GM23248 (cell line): ENCODE data around the gene NALCN. TPM values are rescaled to one million over a fixed set of nuclear protein-coding genes. Genes with fewer than 3 reads are reported as not detected.

Source experiments
- DNase-seq: peaks from one replicate; pipeline ENCODE4 v3.0.0-alpha.2; 2015
- H2AFZ ChIP-seq: fragments of 200-600 bp; sonication (generic); 2 replicates; pipeline ENCODE4 v1.6.1; 2016; ENCODE audit warnings: antibody characterized with exemption
- H3F3A ChIP-seq: fragments of 200-600 bp; sonication (generic); 2 replicates; pipeline ENCODE4 v1.6.1; 2016; ENCODE audit warnings: mild to moderate bottlenecking, antibody characterized with exemption, mixed run types; ENCODE audit not compliant: insufficient read depth
- H3K27ac ChIP-seq: fragments of 200-600 bp; sonication (generic); 2 replicates; pipeline ENCODE4 v1.5.1; 2016; ENCODE audit warnings: mild to moderate bottlenecking
- H3K27me3 ChIP-seq: fragments of 200-600 bp; sonication (generic); replicated peaks from 2 replicates; pipeline ENCODE4 v1.6.1; 2016; ENCODE audit warnings: mild to moderate bottlenecking; ENCODE audit not compliant: insufficient read depth
- H3K36me3 ChIP-seq: fragments of 200-600 bp; sonication (generic); 2 replicates; pipeline ENCODE4 v1.6.1; 2016; ENCODE audit warnings: low read depth, mild to moderate bottlenecking
- H3K4me1 ChIP-seq: fragments of 200-600 bp; sonication (generic); 2 replicates; pipeline ENCODE4 v1.6.1; 2016; ENCODE audit warnings: mild to moderate bottlenecking; ENCODE audit not compliant: insufficient read depth
- H3K4me2 ChIP-seq: fragments of 200-600 bp; sonication (generic); one replicate; pipeline ENCODE4 v1.6.1; 2016; ENCODE audit warnings: mild to moderate bottlenecking; ENCODE audit not compliant: unreplicated experiment
- H3K4me3 ChIP-seq: fragments of 200-600 bp; sonication (generic); 2 replicates; pipeline ENCODE4 v1.5.1; 2016; ENCODE audit warnings: mild to moderate bottlenecking
- H3K79me2 ChIP-seq: fragments of 200-600 bp; sonication (generic); 2 replicates; pipeline ENCODE4 v1.6.1; 2016; ENCODE audit warnings: mild to moderate bottlenecking; ENCODE audit not compliant: insufficient read depth
- H3K9ac ChIP-seq: fragments of 200-600 bp; sonication (generic); 2 replicates; pipeline ENCODE4 v1.6.1; 2016; ENCODE audit warnings: mild to moderate bottlenecking
- H3K9me2 ChIP-seq: fragments of 200-600 bp; sonication (generic); 2 replicates; pipeline ENCODE4 v1.6.1; 2016; ENCODE audit warnings: mixed run types, mild to moderate bottlenecking, moderate library complexity; ENCODE audit not compliant: insufficient read depth
- H3K9me3 ChIP-seq: fragments of 200-600 bp; sonication (generic); one replicate; pipeline ENCODE4 v1.6.1; 2017; ENCODE audit warnings: low read depth
- H4K20me1 ChIP-seq: fragments of 200-600 bp; sonication (generic); 2 replicates; pipeline ENCODE4 v1.6.0; 2016; ENCODE audit not compliant: insufficient read depth
- EZH2 ChIP-seq: fragments of 200-600 bp; sonication (generic); IDR thresholded peaks from 2 replicates; pipeline ENCODE4 v1.6.1; 2018; ENCODE audit warnings: antibody characterized with exemption, mild to moderate bottlenecking; ENCODE audit not compliant: insufficient read depth, poor library complexity, severe bottlenecking
- EZH2phosphoT487 ChIP-seq: fragments of 200-600 bp; sonication (generic); IDR thresholded peaks from 2 replicates; pipeline ENCODE4 v1.6.1; 2018; ENCODE audit warnings: antibody characterized with exemption, moderate library complexity, mild to moderate bottlenecking, low read depth; ENCODE audit not compliant: insufficient read depth
- WGBS, 2 experiments: methylation state at CpG; one replicate each; pipeline ENCODE4 v1.1.6; 2015 to 2017; ENCODE audit warnings: low lambda C conversion rate in 2 of 2, low coverage in 1 of 2; ENCODE audit errors: missing lambda C conversion rate in 2 of 2; 5-methylcytosine and 5-hydroxymethylcytosine counted together
- in situ Hi-C: fragments of 300-500 bp; cut with MboI; formaldehyde crosslinking; loops from 2 replicates; pipeline ENCODE4 v1.15.0; 2020
- polyA plus RNA-seq: library from polyadenylated mRNA; unstranded; fragments of >200 nt; fragmentation: Nextera tagmentation; extraction: Ambion mirVana; gene quantifications from 2 replicates; pipeline ENCODE4 v1.2.1, GENCODE V29; 2016
- total RNA-seq: library from RNA; depleted of rRNA; stranded (reverse); fragments of >200 nt; shearing (Covaris generic); gene quantifications from 2 replicates; pipeline ENCODE4 v1.2.3, GENCODE V29; 2014

NALCN gene
- total and polyA plus RNA-seq, 2 experiments from 2014 or later: 3.1 to 3.6 TPM

- H3K9ac ChIP-seq: no peak overlapping the region
- in situ Hi-C loops: no loop called here
- TF ChIP-seq EZH2 (no peak), EZH2phosphoT487 (no peak)
Measured at GRCh38 chr13:101450749-101451130, 34.4 kb upstream of the NALCN start.

GRCh38 chr13:101449790-101450748, 33.8 kb upstream of the NALCN start:
- in situ Hi-C loops: no loop called here
- Histone ChIP-seq H3K27me3 (no peaks in the 10 kb centered on the region), H3K4me3 (0 out of 2 replicates have a peak overlapping the region, but pooled peaks have one; percentile 11), H3K4me1 (peaks cover 42% of the 10 kb centered on the region), H3K9ac (no peak overlapping the region), H3K9me2 (peaks cover 11% of the 10 kb centered on the region), H3K27ac (peak overlapping the region; percentile 51), H2AFZ (no peak overlapping the region), H4K20me1 (no peaks in the 10 kb centered on the region), H3K4me2 (peak overlapping the region; percentile 64), H3K79me2 (peaks cover 30% of the 10 kb centered on the region), H3F3A (peaks cover 54% of the 10 kb centered on the region), H3K9me3 (no peaks in the 10 kb centered on the region), H3K36me3 (no peaks in the 10 kb centered on the region)
- no peak for TF ChIP-seq EZH2
- 0 out of 2 replicates have a peak, but pooled peaks have one; percentile 78 for TF ChIP-seq EZH2phosphoT487
- whole genome bisulfite sequencing, 2 experiments: 8 to 12% methylated on average over 5 of the region's 5 CpGs
- DNase-seq: peak; percentile 93

More at GRCh38 chr13:101450749-101451130, 34.4 kb upstream of the NALCN start:
- Histone ChIP-seq H3K4me3 (no peak overlapping the region), H3K27me3 (no peaks in the 10 kb centered on the region), H3K27ac (peak overlapping the region; percentile 51), H3K9me3 (no peaks in the 10 kb centered on the region), H3F3A (peaks cover 57% of the 10 kb centered on the region), H2AFZ (no peak overlapping the region), H3K4me1 (peaks cover 45% of the 10 kb centered on the region), H3K9me2 (peaks cover 11% of the 10 kb centered on the region), H3K4me2 (peak overlapping the region; percentile 51), H3K79me2 (peaks cover 30% of the 10 kb centered on the region), H3K36me3 (no peaks in the 10 kb centered on the region), H4K20me1 (no peaks in the 10 kb centered on the region)
- DNase-seq: no peak
- WGBS, 2 experiments: 94 to 96% methylated on average over 2 of the region's 2 CpGs

GRCh38 chr13:101447852-101448251, 31.5 kb upstream of the NALCN start:
- no peak overlapping the region for H3K27ac ChIP-seq
- no peak overlapping the region for H3K4me3 ChIP-seq
- DNase-seq: no peak
- no peaks in the 10 kb centered on the region for H4K20me1 ChIP-seq
- in situ Hi-C loops: no loop called here
- H3K9ac ChIP-seq: no peak overlapping the region
- no peak overlapping the region for H2AFZ ChIP-seq
- H3K9me3 ChIP-seq: no peaks in the 10 kb centered on the region
- H3K27me3 ChIP-seq: no peaks in the 10 kb centered on the region
- no peak overlapping the region for H3K4me2 ChIP-seq
- TF ChIP-seq EZH2phosphoT487: no peak
- no peak for TF ChIP-seq EZH2
- H3K9me2 ChIP-seq: peaks cover 11% of the 10 kb centered on the region
- H3F3A ChIP-seq: peaks cover 35% of the 10 kb centered on the region
- H3K36me3 ChIP-seq: no peaks in the 10 kb centered on the region
- peaks cover 34% of the 10 kb centered on the region for H3K4me1 ChIP-seq
- 45 to 59% methylated on average over 4 of the region's 4 CpGs for WGBS, 2 experiments
- peaks cover 18% of the 10 kb centered on the region for H3K79me2 ChIP-seq

- H3K9ac ChIP-seq: no peak overlapping the region
- 92 to 94% methylated on average over 3 of the region's 3 CpGs for WGBS, 2 experiments
- H3K79me2 ChIP-seq: no peaks in the 10 kb centered on the region
- H2AFZ ChIP-seq: no peak overlapping the region
- no peak for TF ChIP-seq EZH2
- TF ChIP-seq EZH2phosphoT487: no peak
- H3K9me2 ChIP-seq: no peaks in the 10 kb centered on the region; the same call in 1 of the 2 replicates
- no peak overlapping the region for H3K4me3 ChIP-seq
- no peaks in the 10 kb centered on the region for H3K27me3 ChIP-seq
- in situ Hi-C loops: no loop called here
- H3K27ac ChIP-seq: no peak overlapping the region
- DNase-seq: no peak
- no peaks in the 10 kb centered on the region; the same call in 1 of the 2 replicates for H3F3A ChIP-seq
- no peak overlapping the region for H3K4me2 ChIP-seq
- no peaks in the 10 kb centered on the region for H3K36me3 ChIP-seq
- H4K20me1 ChIP-seq: no peaks in the 10 kb centered on the region
- no peaks in the 10 kb centered on the region for H3K9me3 ChIP-seq
- H3K4me1 ChIP-seq: no peaks in the 10 kb centered on the region
Measured at GRCh38 chr13:101434486-101434885, 18.2 kb upstream of the NALCN start.
